ENCODE data around the gene CAMK1G.

The CAMK1G gene

GRCh38 chr1:209619696-209620486 is 36.4 kb downstream of the CAMK1G start:
- DNase-seq (ENCODE audit: low read depth, low spot score) = no peak

DNA sequence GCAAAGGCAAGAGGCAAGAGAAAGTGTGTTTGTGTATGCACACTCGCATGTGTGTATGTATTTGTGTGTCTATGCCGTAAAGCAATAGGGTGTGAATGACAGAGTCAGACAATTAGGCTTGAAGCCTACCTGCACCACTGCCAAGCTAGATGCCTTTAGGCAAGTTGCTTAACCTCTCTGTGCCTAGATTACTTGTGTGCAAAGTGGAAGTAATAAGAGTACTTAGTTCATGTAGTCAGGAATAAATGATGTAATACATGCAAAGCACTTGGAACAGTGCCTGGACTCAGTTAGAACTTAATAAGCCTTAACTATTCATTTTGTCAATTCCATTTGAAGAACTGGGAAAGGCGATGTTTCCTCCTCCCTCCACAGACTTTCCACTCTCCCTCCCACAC is 37.0 kb downstream of the CAMK1G start:
- DNase-seq (ENCODE audit: low read depth, low spot score) = no peak

GRCh38 chr1:209621286-209621685 is 37.8 kb downstream of the CAMK1G start:
- DNase-seq (ENCODE audit: low read depth, low spot score) = no peak

DNA sequence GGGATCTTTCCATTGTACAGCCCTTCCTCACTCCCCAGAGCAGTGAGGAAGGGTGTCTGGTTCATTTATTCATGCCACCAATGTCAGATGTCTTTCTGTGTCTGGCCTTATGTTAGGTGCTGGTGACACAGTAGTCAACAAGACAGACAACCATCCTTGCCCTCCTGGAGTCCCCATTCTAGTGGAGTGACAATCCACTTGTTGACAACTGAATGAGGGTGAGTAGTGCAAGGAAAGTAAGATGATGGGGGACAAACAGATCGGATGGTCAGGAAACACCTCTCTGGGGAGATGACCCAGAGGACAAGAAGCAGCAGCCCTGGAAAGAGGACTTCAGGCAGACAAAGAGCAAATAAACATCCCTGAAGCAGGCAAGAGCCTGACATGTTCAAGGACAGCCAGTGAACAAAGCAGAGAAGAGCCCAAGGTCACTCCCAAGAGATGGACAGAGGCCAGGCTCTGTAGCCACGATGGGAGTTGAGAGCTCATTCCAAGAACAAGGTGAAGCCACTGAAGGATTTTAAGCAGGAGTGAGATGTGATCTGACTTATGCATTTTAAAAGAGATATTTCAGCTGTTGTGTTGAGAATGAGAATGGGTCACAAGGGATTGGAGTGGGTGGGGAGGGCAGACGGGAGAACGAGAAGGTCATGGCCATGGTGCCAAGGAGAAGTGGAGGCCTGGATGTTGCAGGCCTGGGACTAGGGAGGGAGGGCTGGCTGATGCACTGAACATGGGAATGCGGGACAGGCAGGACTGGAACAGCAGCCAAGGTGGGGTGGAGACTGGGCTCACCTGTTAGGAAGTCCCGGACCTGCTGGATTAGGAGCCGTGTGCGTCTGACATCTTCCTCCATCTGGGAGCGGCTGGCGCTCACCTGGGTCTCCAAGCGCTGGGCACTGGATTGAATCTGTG is 38.5 kb downstream of the CAMK1G start:
- no peak for DNase-seq (ENCODE audit: low read depth, low spot score)

DNA sequence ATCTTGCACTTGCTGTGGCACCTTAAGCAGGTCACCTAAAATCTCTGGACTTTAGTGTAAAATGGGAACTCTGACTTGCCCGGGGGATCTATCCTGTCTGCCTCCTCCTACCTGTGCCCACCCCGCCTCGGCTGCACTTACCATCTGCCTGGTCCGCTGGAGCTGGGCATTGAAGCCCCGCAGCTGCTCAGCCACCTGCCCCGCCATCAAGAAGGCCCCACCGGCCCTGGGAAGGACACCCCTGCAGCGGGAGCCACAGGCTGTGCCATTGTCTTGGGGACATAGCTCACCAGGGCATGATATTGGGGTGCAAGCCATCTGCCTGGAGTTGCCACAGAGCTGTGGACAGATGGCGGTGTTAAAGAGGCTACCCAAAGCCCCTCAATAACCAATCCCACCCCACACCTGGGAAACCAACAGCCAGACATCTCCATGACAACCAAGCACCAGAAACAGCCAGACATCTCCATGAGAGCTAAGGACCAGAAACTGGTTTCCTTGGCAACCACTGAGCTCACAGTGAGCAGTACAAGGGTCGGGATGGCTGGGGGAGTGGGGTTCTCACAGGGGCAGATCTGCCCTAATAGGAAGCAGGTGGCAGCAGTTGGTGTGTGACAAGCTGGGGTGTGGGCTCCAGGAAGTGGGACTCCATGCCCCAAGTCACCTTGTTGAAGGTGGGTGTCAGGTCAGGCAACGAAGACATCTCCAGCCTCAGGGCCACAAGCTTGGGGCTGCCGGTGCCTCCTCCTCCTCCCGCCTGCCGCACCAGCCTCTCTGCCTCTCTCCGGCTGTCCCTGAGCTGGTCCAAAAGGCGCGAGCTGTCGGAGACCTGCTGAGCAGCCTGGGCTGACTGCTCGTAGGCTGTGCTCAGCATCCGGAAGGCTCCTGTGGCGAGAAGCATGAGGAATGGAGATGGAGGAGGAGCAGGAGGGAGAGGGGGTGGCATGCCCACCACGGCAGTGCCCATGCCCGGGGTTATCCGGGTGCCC is 39.6 kb downstream of the CAMK1G start:
- DNase-seq (ENCODE audit: low read depth, low spot score) = no peak

DNA sequence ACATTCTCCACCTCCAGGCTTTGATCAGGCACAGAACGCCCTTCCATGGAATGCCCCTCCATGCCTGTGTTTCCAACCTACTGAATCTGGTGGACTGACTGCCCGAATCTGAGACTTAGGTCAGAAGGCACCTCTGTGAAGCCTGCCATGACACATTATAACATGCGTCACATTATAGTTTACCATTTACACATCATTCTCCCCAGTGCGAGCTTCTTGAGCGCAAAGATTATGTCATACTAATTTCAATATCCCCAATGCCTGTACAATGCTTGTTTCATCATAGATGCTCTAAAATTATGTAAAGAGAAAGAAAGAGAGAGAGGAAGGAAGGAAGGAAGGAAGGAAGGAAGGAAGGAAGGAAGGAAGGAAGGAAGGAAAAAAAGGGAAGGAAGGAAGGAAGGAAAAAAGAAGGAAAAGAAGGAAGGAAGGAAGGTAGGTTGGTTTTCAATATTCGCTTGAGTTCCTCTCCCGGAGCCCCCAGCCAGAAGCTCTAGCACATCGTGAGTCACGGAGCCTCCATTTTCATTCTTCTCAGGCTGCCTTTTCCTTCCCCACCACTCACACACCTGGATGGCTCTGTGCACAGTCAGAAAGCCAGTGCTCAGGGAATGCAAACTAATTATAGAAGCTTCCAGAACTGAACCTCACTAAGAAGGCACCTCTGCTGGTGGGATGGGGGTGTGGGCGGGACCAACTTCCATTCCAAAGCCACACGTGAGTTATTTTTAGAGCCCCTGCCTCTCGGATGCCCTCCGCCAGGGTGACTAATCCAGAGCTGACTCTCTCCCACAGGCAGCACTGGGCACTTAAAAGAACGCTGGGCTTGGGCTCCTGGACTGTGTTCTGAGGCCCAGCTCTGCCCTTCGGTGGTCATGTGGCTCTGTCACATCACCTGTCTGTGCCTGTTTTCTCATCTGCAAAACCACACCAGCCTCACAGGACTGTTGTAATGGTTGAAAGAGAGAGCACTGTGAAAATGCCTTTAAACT is 41.3 kb downstream of the CAMK1G start:
- no peak for DNase-seq (ENCODE audit: low read depth, low spot score)

- no peak for DNase-seq (ENCODE audit: low read depth, low spot score)
Observed at GRCh38 chr1:209625791-209626285, 42.3 kb downstream of the CAMK1G start.

DNA sequence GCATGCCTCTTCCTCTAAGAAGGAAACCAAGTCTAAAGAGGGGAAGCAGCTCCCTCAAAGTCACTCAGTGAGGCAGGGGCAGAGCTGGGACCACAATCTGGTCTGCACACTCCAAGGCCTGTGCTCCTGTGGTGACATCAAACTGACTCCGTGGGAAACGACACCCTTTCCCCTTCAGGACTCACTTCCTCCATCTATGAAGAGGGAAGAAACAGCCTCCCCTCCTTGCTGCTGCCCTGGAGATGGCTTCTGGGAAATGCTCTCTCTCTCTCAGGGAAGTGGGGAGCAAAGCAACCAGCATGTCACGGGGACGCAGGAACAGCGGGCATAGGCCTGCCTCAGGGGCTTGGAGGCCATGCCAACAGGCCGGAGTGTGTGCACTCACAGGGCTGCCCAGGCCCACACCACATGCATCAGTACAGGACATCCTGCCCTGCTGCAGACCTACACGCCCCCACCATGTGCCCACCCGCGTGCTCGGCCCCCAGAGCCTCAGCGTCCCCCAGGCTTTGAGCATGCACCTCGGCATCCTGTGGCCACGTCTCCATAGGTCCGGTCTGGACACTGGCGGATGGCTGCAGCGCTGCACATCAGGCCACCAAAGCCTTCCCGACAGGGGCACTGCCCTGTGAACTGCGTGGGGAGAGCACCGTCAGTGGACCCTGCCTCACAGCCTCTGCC is 43.0 kb downstream of the CAMK1G start:
- DNase-seq (ENCODE audit: low read depth, low spot score) = no peak

DNA sequence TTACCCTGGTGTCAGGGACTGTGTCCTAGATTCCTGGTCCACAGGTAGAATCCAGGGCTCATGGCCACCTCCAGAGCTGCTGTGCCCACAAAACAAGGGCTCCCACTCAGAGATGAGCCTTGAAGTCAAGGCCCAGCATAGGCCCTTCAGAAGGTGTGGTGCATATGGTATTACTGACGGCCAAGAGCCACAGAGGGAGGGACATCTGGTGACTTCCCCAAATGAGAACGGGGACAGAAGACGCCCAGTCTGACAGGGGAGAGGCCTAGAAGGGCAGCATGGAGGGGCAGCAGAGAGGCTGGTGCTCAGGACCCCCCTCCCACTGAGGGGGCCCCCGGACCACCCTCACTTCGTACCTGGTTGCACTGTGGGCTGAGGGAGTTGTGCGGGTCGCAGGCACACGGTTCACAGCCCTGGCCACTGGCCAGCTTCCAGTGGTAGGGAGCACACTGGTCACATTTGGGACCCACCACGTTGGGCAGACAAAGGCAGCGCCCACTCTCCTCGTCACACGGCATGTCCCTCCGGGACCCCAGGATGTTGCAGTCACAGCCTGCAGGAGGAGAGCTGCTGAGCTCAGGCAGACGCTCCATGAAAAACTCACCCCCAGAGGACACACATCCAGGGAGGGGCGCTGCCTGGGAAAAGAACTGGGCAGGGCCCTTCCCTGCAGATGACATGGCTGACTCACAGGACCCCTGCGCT is 43.7 kb downstream of the CAMK1G start:
- no peak for DNase-seq (ENCODE audit: low read depth, low spot score)

- peak; percentile 66 for DNase-seq (ENCODE audit: low read depth, low spot score)
Observed at GRCh38 chr1:209627732-209628196, 44.2 kb downstream of the CAMK1G start.

DNA sequence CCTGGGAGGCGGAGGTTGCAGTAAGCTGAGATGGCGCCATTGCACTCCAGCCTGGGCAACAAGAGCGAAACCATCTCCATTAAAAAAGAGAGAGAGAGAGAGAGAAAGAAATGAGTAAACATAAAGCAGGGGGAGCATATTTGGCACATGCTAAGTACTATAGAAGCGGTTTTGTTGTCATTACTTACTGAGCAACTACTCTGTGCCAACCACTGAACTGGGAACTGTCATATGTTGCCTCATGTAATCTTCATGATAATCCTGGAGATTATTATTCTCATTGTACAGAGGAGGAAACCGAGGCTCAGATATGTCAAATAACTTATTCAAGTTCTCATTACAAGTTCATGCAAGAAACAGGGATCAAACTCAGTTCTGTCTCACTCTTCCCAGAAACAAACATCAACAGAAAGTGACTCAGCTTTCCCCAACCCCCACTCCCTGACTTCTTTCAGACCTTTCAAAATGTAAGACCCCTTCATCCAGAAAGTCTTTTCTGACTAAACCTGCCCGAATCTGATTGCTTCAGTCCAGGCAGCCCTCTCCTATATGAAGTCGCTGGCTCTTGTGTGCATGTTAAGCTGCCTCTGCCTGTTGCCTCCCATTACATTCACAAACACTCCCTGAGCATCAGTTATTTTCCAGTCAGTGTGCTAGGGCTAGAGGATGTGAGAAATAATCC is 45.2 kb downstream of the CAMK1G start:
- DNase-seq (ENCODE audit: low read depth, low spot score) = no peak

- no peak for DNase-seq (ENCODE audit: low read depth, low spot score)
Observed at GRCh38 chr1:209629621-209630382, 46.3 kb downstream of the CAMK1G start.

- DNase-seq (ENCODE audit: low read depth, low spot score) = no peak
Observed at GRCh38 chr1:209630383-209631225, 47.1 kb downstream of the CAMK1G start.

DNA sequence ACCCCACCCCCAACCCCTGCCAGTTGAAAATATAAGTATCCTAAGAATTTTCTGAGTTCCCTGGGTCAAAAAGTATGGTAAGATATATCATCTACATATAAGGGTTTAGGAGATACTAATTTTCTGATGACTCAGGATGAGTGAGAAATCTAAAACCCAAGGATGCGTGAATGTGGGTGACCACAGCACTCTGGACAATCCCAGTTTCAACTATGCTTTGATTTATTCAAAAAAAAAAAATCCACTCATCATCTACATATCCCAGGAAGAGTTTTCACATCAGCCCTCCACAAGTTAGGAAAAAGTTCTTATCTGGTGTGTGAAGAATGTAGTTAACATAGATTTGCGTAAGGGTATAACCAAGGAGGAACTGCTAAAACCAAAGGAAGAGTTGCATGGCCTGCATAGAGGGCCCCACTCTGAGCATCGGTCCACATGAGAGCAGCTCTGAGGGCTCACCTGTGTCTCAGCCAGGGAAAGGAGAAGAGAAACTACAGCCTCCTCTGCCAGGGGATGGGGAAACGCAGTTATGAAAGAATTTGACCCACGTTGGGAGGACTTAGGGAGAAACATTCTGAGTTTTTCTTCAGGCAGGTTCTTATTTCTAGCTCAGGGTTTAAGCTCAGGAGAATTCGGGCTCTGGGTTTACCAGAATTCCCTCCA is 50.0 kb downstream of the CAMK1G start:
- no peak for DNase-seq (ENCODE audit: low read depth, low spot score)

- DNase-seq (ENCODE audit: low read depth, low spot score) = no peak
Observed at GRCh38 chr1:209634005-209634737, 50.7 kb downstream of the CAMK1G start.

Data from activated naive CD8-positive, alpha-beta T cell treated with anti-CD3 and anti-CD28 coated beads, Interleukin-2, amount 50 U/mL, for 16 hours (primary cell).